ENCODE data around the gene JAG1.

The JAG1 gene

DNA sequence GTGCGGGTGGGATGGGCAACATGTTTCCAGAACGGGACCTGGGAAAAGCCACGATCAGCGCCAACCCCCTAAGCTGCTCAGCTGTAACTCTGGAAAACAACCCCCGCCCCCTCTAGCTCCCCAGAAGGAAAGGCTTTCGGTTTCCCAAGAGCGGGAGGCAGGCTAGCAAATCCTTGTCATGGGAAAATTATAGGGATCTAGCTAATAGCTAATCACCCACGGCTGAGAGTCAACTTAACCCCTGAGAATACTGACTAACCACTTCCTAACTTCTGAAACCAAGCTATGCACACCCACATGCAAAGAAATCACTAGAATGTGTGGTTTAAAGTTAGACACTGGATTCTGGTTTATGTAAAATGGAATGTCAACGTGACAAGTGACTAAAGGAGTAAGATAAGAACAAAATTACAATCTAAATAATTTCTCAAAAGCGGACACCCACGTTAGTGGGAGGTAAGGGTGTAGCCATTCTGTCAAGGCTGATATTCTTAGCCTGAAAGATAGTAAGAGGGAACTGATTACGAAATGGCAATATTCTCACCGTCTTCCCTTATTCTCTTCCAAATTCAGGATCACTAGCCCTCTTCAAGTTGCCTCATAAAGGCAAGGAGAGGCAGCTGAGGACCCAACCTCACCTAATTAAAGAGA is 20.1 kb downstream of the JAG1 start:
- DNase-seq (ENCODE audit: low read depth in 2 of 2) = no peak

DNA sequence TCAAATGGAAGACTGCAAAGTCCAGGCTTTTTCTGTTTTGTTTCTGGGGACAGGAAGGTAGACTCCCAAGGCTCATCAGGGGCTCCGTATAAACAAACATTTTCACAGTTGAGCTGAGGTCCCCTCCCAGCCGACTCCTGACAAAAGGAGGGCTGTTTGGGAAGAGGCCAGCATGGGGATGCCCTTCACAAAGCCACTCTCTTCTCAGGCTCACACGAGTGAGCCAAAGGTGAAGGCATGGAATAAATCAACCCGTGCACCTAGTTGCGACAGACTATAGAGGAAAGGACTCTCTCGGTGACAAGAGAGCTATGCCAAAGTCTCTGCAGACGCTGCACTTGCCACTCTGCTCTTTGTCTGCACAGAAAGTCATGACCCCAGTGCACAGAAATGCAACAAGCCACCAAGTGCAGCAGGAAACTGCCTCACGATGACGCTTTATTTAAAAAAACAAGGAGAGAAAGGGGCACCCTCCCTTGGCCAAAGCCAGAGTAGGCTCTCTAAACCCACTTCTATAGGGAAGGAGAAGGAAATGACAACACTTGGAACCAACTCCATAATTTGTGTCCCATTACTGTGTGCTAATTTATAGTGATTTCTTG is 21.0 kb downstream of the JAG1 start:
- no peak for DNase-seq (ENCODE audit: low read depth in 2 of 2)

DNA sequence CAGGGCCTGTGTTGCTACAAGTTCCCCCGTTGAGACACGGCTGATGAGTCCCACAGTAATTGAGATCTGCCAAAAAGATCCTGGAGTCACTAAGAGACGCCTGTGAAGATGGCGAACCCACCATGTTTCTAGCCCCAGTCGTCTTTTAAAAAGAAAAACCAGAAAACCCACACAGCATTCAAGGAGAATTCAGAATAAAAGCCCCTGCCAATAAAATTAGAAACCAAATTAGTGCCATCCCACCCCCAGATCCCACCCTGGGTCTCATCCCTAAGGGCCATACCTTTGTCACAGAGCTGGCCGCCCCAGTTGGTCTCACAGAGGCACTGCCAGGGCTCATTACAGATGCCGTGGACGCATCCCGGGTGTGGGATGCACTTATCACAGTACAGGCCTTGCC is 21.6 kb downstream of the JAG1 start:
- DNase-seq (ENCODE audit: low read depth in 2 of 2) = no peak

DNA sequence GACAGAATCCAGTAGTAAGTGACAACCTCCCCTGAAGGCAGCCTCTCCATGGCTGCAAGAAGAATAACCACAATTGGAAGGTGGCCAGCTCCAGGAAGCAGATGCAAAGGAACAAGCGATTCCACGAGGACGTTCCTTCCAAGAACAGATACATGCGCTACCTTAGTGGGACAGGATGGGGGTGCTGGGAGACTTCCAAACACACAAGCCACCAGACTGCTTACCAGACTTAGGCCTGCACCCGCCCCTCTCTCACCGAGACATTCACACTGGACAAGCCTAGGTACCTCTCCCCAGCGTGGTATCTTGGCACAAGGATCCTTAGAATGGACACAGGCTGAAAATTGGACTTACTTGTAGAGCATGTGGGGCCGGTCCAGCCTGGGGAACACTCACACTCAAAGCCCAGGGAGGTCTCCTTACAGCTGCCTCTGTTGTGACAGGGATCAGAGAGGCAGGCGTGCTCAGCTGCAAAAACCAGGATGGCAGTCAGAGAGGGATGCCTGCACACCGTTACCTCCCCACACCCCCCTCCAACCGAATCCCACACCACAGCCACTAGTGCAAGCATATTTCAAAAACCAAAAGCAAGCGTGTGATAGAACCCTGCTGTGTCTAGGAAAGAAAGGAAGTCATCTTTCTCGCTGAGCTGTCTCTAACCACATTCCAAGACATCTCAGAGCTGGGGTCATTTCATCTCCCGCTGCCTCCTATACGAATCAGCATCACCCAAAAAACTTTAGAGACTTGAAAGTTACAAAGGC is 22.4 kb downstream of the JAG1 start:
- DNase-seq (ENCODE audit: low read depth in 2 of 2) = no peak

DNA sequence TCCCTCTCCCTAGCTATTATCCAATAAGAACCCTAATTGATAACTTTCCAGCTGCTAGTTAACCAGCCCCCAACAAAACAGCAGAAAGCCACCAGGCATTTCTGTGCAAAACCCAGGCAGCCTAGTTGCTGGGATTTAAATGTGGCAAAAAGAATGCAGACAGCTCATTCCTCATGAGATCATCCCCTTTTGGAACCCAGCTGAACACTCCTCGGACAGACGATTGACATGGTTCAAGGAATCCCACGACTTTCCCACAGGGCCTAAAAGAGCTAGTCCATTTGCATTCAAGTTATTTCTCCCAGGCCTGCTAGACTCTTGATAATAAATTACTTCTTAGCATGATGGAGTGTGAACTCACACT is 24.0 kb downstream of the JAG1 start:
- no peak for DNase-seq (ENCODE audit: low read depth in 2 of 2)

DNA sequence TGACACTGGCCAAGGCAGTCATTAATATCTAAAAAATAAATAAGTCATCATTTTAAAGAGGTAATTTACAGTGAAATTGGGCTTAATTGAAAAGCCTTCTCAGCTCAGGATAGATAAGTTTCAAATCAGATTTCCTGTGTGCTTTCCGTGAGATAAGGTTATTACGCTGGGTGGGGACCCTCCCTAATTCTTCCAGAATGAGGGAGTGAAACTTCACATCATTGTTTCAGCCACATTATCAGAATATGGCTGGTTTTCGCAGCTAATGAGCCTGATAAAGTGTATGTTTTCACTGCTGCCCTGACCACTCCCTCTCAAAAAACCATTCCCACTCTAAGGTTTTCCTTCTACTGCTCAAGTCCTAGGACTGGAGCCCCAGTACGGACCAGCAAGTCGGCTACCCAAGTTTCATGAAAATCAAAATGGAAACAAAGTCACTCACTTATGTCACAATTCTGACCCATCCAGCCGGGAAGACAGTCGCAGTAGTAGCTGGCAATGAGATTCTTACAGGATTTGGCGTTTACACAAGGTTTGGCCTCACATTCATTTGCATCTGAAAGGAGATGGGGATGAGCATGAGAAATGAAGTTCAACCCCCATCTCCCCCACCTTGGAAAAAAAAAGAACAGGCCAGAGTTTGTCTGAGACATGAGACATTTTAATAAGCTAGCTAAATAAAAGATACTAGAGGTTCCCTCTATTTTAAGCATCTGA is 24.6 kb downstream of the JAG1 start:
- DNase-seq (ENCODE audit: low read depth in 2 of 2) = no peak

DNA sequence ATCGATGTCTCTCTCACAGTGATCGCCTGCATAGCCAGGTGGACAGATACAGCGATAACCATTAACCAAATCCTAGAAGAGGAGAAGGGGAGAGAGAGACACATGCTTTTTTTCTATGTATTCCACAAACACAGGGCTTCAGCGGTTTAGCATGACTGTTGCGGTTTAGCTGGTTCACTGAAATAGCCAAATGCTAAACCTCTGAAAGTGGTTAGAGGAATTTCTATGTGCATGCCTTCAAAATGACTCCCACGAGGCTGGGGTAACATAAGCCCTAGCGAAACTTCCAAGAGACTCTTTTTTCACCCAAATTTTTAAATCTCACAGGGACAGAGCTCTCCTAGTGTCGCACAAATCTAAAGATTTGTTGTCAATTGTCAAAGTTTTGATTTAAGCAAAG is 25.1 kb downstream of the JAG1 start:
- no peak for DNase-seq (ENCODE audit: low read depth in 2 of 2)

DNA sequence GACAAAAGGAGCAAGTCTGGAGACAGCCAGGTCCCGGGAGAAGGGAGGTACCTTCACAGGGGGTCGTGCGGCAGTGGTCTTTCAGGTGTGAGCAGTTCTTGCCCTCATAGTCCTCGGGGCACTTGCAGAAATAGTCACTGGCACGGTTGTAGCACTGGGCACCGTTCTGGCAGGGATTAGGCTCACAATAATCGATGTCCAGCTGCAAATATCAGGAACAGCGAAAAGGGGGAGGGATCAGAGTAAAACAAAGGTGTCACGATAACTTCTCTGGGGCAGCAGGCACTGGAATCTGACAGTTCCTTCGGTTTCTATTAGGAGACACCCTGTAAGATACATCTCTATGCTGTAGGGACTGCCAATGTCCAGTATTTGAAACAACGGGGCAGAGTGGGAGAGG is 25.9 kb downstream of the JAG1 start:
- DNase-seq (ENCODE audit: low read depth in 2 of 2) = no peak

DNA sequence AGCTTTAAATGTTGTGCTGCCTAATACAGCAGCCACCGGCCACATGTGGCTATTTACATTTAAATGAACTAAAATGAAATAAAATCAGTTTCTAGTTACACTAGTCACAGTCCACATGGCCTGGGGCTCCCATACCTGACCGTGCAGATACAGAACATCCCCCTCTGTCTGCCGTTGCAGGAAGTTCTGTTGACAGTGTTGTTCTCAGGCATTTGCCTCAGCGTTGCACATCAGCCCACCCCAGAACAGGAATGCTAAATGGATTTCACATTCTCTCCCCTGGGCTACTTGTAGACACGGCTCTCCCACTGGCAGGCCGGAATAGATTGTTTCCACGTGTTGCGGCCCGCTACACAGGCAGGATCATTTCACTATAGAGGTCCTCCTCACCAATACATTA is 26.3 kb downstream of the JAG1 start:
- no peak for DNase-seq (ENCODE audit: low read depth in 2 of 2)

DNA sequence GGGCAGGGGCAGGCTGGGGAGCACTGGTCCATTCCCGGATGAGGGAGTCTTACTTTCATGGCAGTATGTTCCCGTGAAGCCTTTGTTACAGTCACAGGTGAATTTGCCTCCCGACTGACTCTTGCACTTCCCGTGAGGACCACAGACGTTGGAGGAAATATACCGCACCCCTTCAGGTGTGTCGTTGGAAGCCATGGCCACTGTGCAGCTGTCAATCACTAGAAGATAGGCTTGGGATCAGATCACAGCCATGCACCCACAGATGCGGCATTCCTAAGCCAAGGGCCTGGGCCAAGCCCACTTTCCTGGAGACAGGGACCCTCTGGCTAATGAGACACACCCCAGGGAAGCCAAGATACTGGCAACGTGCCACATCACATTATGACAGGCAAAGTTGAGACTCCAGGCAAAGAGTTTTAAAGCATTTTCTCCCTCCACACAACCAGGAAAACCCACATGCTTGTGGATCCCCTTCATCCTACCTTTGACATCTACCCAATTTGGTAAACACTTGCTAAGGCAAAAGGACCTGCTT is 26.8 kb downstream of the JAG1 start:
- no peak for DNase-seq (ENCODE audit: low read depth in 2 of 2)

DNA sequence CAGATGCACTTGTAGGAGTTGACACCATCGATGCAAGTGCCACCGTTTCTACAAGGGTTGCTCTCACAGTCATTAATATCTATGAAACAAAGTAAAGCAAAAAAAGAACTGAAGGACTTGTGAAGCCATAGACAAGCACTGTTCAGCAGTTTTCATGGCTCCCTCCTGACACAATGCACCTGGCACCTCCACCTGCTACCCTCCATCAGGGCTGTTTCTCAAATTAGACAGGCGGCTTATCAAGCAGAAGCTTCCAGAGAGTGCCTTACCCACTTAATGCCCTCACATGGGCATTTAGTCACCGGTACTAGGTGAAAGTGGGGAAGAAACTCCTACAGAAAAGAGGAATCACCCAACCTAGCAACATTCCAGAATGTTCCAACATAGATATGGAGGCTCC is 27.8 kb downstream of the JAG1 start:
- DNase-seq (ENCODE audit: low read depth in 2 of 2) = no peak

DNA sequence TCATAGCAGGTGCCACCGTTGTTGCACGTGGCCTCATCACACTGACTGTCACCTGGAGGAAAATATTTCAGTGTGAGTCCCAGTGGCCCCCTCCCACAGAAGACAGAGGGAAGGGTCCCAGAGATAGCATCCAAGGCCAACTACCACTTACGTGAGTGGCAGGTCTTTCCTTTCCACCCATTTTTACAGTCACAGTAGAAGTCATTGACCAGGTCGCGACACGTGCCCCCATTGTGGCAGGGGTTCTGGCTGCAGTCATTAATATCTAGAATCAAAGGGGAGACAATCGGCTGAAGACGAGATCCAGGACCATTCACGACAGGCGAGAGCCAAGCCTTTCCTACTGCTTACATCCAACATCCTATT is 28.6 kb downstream of the JAG1 start:
- no peak for DNase-seq (ENCODE audit: low read depth in 2 of 2)

DNA sequence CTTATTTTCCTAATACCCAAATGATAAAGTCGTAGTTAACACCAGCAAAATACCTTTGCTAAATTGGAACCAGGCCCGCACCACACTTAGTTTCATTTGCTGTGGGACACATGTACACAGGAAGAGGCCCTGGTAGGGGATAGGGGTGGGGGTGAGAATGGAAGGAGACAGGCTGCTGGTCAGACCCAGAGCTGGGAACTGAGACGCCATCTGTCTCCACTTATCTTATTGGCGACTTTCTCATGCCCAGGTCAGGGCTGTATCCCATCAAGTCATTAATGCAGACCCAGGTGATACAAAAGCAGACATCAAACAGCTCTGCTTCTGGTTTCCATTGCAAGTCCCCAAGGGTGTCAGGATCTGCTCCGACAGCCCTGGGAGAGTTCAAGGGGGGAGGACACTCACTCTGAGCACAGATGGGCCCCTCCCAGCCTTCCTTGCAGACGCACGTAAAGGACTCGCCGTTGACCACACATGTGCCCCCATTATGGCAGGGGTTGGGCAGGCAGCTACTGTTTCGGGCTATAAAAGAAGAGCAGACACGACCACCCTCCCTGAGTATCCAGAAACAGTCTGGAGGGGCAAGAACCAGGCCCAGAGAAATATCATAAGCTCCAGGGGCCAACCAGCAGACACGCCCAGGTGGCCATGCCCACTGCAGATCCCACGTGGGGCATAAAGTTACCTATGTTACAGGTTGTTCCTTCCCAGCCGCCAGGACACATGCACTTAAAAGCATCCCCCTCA is 29.2 kb downstream of the JAG1 start:
- DNase-seq (ENCODE audit: low read depth in 2 of 2) = no peak

DNA sequence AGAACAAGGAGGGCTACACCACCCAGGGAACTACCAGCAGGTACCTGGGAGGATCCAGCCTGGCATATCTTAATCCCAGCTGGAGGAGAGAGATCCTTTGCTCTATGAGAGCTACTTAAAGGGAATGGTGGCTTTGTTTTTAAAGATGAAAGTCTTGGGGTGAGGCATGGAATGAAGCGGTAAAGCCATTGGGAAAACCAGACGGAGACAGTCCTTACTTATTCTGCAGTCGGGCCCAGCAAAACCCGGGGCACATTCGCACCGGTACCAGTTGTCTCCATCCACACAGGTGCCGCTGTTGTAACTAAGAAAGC is 30.3 kb downstream of the JAG1 start:
- no peak for DNase-seq (ENCODE audit: low read depth in 2 of 2)

DNA sequence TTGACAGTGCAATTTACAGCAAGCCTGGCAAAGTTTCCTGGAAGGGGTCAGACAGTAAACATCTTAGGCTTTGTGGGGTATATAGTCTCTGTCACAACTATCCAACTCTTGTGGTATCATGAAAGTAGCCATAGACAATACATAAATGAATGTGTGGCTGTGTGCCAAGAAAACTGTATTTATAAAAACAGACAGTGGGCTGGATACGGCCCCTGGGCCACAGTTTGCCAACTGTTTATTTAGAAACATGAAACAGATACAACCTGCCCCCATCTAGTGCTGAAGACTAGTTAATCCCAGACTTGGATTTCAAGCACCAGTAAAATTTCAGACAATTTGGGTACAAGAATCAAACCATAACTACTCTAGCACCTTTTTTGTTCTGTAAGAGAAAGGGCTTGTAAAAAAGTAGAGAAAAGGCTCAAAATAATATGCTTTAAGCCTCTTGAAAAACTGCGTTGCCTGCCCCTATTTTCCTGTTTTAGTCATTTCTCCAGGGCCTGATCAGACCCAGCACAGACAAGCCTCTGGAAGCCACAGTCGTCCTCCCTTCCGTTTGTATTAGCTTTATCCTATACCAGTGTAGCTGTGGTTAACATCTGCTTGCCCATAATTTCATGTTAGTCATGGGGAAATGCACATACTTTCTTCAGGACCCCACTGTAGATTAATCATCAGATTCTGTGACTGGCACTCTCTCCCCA is 30.8 kb downstream of the JAG1 start:
- DNase-seq (ENCODE audit: low read depth in 2 of 2) = no peak

DNA sequence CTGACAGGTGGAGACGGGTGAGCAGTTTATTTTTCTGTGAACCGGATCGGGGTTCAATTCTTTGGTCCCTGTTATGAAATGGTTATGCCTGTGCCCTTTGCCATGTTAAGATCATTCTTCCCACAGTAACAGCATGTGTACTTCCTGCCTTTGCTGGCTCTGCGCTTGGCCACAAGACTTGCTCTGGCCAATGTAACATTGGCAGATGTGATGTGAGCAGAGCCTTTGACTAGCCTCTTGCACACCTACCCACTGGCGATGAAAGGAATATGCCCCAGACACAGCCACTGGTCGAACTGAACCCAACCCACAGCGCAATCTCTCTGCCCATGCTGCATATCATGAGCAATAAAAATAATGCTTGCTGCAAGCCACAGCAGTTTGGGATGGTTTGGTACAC is 31.9 kb downstream of the JAG1 start:
- no peak for DNase-seq (ENCODE audit: low read depth in 2 of 2)

DNA sequence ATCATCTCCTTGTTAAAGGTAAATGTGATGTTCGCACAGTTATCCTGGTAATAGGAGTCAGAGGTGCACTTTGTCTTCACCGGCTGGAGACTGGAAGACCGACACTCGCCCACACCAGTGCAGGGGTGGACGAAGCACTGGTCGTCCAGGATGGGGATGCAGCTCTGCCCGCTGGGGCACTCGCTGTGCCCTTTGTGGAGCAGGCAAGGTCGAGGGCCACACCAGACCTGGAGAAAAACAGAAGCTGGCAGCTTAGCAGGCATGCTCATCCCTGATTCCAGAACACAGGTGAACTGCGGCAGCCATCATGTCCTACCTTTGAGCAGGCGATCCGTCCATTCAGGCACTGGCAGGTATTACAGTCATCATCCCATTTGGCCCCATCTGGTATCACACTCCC is 32.3 kb downstream of the JAG1 start:
- no peak for DNase-seq (ENCODE audit: low read depth in 2 of 2)

DNA sequence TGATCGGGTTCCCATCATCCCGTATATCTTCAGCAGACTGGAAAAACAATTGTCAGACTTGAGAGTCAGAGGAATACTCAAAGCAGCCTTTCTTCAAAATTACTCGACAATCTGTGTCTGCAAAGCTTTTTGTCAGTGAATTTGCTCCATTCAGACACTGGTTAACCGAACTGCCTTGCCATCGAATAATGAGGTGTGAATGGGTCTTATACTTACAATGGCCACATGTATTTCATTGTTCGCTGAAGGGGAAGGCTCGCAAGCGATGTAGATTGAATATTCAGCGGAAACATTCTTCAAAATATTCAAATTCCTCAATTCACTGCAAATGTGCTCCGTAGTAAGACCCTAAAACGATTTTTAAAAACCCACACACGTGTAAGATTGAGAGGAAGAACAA is 32.9 kb downstream of the JAG1 start:
- DNase-seq (ENCODE audit: low read depth in 2 of 2) = no peak

DNA sequence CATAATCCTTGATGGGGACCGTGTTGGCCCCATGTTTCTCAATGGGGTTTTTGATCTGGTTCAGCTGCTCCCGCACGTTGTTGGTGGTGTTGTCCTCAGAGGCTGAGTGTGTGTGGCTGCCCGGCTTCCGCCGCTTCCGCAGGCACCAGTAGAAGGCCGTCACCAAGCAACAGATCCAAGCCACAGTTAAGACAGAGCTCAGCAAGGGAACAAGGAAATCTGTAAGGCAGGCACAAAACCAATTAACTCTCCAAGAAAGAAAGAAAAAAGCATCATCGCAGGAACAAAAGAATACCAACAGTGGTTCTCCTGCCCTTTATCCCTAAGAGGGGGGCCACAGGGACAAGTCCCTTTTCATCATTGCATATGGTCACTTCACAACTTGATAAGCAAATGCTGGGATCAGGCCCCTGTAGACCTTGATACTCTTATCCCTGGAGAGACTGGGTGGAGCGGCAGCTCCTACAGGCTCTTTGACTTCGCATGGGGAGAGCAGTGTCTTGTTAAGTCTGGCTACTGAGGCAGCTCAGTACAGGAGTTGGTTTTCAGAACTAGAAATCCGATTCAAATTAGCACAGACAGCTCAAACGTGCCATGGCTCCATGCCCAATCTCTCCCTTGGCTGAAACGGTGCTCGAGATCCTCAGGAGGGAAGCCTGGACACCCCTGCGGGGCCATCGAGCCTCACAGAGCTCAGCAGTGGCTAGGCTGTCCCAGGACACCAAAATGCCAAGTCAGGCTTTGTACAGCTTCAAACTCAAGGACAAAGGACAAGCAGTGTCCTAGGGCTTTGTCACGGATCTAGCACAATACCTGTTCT is 33.9 kb downstream of the JAG1 start:
- DNase-seq (ENCODE audit: low read depth in 2 of 2) = no peak

DNA sequence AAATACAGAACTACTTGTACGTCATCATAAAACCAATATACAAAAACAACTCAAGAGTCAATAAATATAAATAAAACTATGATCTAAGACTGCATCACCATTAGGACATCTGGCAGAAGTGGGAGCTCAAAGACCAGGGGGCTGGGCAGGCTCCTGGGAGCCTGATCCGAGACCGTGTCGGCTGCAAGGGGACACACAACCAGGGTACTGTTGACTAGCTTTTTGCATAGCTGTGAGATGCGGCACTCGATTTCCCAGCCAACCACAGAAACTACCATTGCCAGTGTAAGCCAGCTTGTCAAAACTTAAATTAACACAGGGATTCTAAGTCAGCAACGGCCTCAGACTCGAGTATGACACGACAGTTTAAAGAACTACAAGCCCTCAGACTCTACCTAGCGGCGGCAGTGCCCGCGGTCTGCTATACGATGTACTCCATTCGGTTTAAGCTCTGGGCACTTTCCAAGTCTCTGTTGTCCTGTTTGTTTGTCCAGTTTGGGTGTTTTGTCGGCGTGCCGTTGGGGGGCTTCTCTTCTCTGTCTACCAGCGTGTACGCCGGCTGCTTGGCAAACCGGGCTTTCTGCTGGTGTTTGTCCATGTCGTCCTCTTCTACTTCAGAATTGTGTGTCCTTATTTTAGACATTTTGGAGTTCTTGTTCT is 34.6 kb downstream of the JAG1 start:
- DNase-seq (ENCODE audit: low read depth in 2 of 2) = no peak
